Measurements from ENCODE around the gene FRMPD2.
"Not testable (repeated sequence)": the region's sequence is repeated elsewhere in the genome, so short reads cannot be mapped to it uniquely, and the experiment has no call there.

Gene FRMPD2

GRCh38 chr10:48251152-48251524, 23.4 kb downstream of the FRMPD2 start:
- DNase-seq (ENCODE audit: low read depth): no peak

- no peak for DNase-seq (ENCODE audit: low read depth)
Observed at GRCh38 chr10:48249763-48250351, 24.6 kb downstream of the FRMPD2 start.

- DNase-seq (ENCODE audit: low read depth): no peak
Observed at GRCh38 chr10:48249004-48249762, 25.3 kb downstream of the FRMPD2 start.

DNA sequence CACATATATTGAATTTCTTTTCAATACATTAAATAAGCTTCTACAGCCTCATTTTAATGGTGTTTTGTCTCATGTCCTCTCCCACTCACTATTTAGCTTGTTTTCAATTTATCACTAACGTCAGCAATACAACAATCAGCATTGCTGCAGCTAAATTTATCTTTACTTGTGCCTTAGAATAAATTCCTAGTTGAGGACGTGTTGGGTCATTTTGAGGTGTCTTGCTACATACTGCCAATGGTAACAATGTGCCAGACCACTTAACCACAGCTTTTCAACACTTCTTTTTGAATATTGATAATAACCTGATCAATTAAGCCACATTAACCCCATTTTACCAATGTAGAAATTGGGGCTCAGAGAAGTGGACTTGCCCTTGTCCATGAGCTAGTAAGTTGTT, 26.0 kb downstream of the FRMPD2 start:
- no peak for DNase-seq (ENCODE audit: low read depth)

DNA sequence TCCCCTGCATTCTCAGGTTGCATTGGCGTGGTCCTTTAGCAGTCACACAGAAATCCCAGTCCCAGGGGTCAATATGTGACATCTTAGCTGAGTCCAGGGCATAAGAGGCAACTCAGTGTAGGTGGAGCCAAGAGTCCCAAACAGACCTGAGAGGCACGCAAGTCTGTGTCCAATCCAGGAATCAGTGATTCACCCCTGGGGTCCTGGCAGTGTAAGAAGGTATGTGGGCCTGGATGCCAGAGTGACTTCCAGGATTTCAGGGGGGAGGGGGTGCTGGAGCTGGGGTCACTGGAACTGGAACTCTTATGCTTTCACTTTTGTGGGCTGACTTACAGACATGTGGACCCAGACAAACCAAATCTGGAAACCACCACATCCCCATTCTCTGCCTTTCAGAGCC, 26.8 kb downstream of the FRMPD2 start:
- no peak for DNase-seq (ENCODE audit: low read depth)

DNA sequence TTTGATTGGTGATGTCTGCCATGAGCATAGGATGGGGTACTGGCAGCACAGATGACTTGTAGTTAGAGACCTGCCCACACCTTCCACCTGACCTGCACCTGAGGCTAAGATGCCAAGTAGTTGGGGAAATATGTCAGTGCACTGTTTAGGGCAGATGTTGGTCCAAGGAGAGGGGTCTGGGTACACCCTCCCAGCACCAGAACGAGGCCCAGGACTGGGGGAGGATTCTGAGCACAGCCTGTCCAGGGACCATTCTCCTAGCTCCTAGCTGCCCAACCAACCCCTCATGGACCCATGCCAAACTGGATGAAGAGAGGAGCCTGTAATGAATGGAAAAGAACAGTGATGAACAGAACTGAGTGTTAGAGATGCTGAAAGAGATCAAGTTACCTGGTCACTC, 28.0 kb downstream of the FRMPD2 start:
- no peak for DNase-seq (ENCODE audit: low read depth)

DNA sequence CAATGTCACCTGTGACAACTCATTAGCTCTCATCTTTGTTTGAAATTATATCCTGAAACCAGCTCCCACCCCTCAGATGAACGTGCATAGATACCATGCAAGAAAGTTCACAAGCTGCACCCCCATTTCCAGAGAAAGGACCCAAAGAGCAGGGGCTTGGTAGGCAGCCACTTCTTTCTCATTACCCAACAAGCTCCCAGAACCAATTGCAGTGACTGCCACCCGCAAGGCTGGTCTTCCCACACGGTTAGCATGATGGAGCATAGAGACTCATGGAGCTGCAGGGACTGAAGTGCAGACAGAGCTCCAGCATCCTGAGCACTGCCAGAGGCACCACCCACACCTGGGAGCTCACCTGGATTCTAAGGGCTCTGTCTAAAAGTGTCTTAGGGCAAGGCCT, 28.5 kb downstream of the FRMPD2 start:
- DNase-seq (ENCODE audit: low read depth): no peak

- not testable (repeated sequence) for DNase-seq (ENCODE audit: low read depth)
Observed at GRCh38 chr10:48243921-48244320, 30.6 kb downstream of the FRMPD2 start.

DNA sequence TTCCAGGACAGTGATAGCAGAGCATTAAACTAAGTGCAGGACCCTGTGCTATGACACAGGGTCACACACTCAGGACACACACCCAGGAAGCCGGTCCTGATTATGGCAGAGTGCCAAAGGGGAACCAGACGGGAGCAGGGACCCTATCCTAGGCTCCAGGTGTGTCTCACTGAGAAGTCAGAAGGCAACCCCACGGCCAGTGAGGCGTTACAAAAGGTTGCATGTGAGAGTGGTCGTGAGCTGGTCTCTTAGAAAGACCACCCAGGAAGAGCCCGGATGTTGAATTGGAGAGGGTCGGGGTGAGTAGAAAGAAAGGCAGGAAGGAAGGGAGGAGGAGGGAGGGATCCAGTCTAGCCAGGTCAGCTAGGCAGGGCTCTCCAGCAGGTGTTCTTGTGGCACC, 31.0 kb downstream of the FRMPD2 start:
- no peak for DNase-seq (ENCODE audit: low read depth)

- no peak for DNase-seq (ENCODE audit: low read depth)
Observed at GRCh38 chr10:48242171-48242904, 32.2 kb downstream of the FRMPD2 start.

GRCh38 chr10:48241332-48241731, 33.2 kb downstream of the FRMPD2 start:
- DNase-seq (ENCODE audit: low read depth): no peak

GRCh38 chr10:48240196-48240595, 34.3 kb downstream of the FRMPD2 start:
- DNase-seq (ENCODE audit: low read depth): no peak

GRCh38 chr10:48239618-48240017, 34.9 kb downstream of the FRMPD2 start:
- no peak for DNase-seq (ENCODE audit: low read depth)

GRCh38 chr10:48238826-48239520, 35.5 kb downstream of the FRMPD2 start:
- DNase-seq (ENCODE audit: low read depth): no peak

- DNase-seq (ENCODE audit: low read depth): no peak
Observed at GRCh38 chr10:48237259-48238250, 36.9 kb downstream of the FRMPD2 start.

DNA sequence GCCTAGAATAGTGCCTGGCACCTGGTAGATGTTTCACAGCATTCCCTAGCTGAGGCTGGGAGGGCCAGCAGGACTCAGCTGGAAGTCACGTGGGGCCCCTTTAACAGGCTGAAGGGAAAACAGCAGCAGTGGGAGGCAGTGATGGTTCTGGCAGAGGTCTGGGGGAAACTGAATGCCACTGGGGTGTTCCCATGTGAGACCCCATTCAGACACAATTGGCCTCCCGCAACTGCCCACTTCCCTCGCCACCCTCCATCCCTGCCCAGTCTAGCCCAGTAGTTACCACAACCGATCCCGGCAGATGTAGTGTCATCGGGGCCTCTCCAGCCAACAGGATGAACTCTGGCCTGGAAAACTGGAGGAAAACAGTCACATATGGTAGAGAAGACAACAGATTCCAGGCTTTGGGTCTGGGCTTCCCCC, 38.3 kb downstream of the FRMPD2 start:
- no peak for DNase-seq (ENCODE audit: low read depth)

GRCh38 chr10:48235501-48235900, 39.0 kb downstream of the FRMPD2 start:
- DNase-seq (ENCODE audit: low read depth): no peak

DNA sequence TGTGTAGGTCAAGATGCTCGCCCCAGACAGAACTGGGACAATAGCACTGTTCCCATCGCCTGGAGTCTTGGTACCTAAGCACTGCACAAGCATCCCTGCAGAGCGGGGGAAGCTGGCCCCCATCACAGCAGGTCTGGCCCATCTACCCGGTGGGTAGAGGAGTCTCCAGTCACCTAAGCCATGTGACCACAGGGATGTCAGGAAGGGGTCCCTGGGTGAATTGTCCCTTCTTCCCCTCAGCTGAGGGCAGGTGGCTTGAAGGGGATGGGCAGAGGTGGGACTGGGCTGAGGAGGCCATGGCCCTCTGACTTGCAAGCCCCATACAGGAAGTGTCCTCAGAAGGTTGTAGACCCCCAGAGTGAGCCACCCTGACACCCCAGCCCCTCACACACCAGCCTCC, 39.7 kb downstream of the FRMPD2 start:
- DNase-seq (ENCODE audit: low read depth): no peak

DNA sequence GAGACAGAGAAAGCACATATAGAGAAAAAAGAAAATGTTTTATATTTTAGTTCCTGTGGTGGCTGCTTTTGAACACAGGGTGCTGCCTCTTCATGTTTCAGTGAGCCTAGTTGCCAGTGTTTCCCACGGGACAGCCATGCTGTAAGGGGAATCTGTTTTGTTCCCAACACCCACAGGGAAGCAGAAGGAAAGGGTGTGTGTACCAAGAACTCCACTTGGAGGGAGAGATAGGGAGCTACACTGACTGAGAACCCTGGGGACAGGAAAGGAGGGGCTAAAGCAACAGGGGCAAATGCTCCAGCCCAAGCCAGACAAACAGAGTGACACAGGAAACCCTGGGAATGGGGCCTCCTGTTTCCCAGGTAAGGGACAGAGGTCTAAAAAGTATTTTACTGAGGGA, 40.2 kb downstream of the FRMPD2 start:
- no peak for DNase-seq (ENCODE audit: low read depth)

GRCh38 chr10:48233559-48234005, 40.9 kb downstream of the FRMPD2 start:
- no peak for DNase-seq (ENCODE audit: low read depth)

DNA sequence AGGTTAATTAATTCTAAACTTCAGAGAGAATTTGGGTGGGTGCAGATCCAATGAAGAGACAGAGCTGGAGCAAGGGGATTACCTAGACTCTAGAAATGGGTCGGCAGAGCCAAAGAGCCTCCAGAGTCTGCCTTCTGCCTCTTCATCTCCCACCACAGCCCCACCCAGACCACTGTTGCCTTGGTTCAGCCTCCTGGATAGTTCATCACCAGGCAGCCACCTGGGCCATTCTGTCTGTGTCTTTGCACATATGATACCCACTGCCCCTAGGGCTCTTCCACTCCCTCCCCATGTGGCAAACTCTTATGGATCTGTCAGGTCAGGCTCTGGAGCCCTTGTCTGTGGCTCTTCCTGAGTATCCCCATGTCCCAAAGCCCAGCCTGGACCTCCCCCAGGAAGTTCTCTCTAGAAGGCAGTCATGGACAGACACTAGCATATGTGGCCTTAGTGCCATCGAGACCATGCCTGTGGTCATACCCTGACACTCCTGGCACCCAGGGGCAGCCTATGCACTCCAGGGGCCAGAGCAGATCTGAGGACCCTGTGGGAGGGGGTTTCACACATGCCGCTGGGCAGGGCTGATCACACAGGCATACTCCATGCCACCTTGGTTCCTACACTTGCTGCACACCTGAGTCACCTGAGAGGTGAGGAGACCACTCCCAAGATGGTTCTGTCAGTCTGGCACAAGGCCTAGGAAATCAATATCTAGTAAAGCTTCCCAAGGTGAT, 41.6 kb downstream of the FRMPD2 start:
- DNase-seq (ENCODE audit: low read depth): no peak
